SU-DHL-6 (cell line): ENCODE measurements around the gene KCTD4.

Experiments used
- EZH2phosphoT487 ChIP-seq: fragments of 200-600 bp; sonication (generic), shearing (Covaris generic); conservative IDR thresholded peaks from 2 replicates; pipeline ENCODE4 v1.6.1; 2018; ENCODE audit warnings: mild to moderate bottlenecking, antibody characterized with exemption, low read length, moderate library complexity, mixed read lengths
- TF ChIP-seq, protein P1 (sequence below): fragments of 200-600 bp; sonication (generic); IDR thresholded peaks from one replicate; pipeline ENCODE4 v1.5.1; 2017; ENCODE audit warnings: antibody characterized with exemption, mild to moderate bottlenecking, low read length, moderate library complexity; ENCODE audit not compliant: insufficient read depth, poor library complexity, severe bottlenecking

GRCh38 chr13:45149964-45150363, 50.9 kb downstream of the KCTD4 start:
- no peak for TF ChIP-seq EZH2phosphoT487
- TF ChIP-seq, protein P1, sequence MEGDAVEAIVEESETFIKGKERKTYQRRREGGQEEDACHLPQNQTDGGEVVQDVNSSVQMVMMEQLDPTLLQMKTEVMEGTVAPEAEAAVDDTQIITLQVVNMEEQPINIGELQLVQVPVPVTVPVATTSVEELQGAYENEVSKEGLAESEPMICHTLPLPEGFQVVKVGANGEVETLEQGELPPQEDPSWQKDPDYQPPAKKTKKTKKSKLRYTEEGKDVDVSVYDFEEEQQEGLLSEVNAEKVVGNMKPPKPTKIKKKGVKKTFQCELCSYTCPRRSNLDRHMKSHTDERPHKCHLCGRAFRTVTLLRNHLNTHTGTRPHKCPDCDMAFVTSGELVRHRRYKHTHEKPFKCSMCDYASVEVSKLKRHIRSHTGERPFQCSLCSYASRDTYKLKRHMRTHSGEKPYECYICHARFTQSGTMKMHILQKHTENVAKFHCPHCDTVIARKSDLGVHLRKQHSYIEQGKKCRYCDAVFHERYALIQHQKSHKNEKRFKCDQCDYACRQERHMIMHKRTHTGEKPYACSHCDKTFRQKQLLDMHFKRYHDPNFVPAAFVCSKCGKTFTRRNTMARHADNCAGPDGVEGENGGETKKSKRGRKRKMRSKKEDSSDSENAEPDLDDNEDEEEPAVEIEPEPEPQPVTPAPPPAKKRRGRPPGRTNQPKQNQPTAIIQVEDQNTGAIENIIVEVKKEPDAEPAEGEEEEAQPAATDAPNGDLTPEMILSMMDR = no peak
